HepG2 (cell line): Measurements from ENCODE around the gene E2F3. TPM values are rescaled to one million over a fixed set of nuclear protein-coding genes. Genes with fewer than 3 reads are reported as not detected.

Experiments
- ATAC-seq: fragments of 200-7000 bp; cut with Tn5 transposase; 3 replicates; pipeline ENCODE4 v1.9.1; 2020; ENCODE audit warnings: mild to moderate bottlenecking, moderate library complexity
- BruUV-seq: library from RNA; stranded (reverse); fragments of 400-500 nt; replicated peaks from 2 replicates; lab custom pipeline; 2021; lab: Mats Ljungman, UMichigan
- CTCF ChIA-PET: fragments of 300-600 bp; formaldehyde crosslinking; extraction: SDS; loops from one replicate; lab custom pipeline; 2021; ENCODE audit warnings: low total read pairs, inconsistent platforms, low intra/inter-chr PET ratio; lab: Yijun Ruan, JAX
- POLR2A ChIA-PET: fragments of 350-600 bp; sonication (Branson Sonifier 250); formaldehyde crosslinking; loops from one replicate; lab custom pipeline; 2020; ENCODE audit warnings: antibody characterized with exemption, inconsistent platforms; lab: Yijun Ruan, JAX
- DNase-seq: peaks from one replicate; pipeline ENCODE4 v3.0.0-alpha.2; 2015; ENCODE audit warnings: low spot score
- FAIRE-seq: peaks from 3 replicates; lab custom pipeline; 2011; peaks lifted over from hg19 to GRCh38; lab: Jason Lieb, UNC
- H2AFZ ChIP-seq: one replicate; pipeline ENCODE4 v1.6.1; 2011; ENCODE audit warnings: low read length, inconsistent platforms
- H3K27ac ChIP-seq: fragments of 300-600 bp; 3 replicates; pipeline ENCODE4 v1.8.0; 2011; ENCODE audit warnings: mixed run types, mild to moderate bottlenecking, mixed read lengths, low read length, inconsistent platforms; ENCODE audit not compliant: insufficient read depth; ENCODE audit errors: extremely low read length
- H3K27me3 ChIP-seq, 2 experiments: fragments of 200-600 bp in 1 of 2; 2 replicates in 1 of 2; 3 replicates in 1 of 2; pipeline versions ENCODE4 v1.6.0 to v1.8.0; 2011; ENCODE audit warnings: low read length in 2 of 2, mild to moderate bottlenecking in 2 of 2, moderate library complexity in 2 of 2, inconsistent platforms in 1 of 2; ENCODE audit not compliant: insufficient read depth in 2 of 2, control insufficient read depth in 1 of 2
- H3K36me3 ChIP-seq, 2 experiments: fragments of 200-600 bp in 1 of 2; replicated peaks in 1 of 2; 2 replicates in 1 of 2; 3 replicates in 1 of 2; pipeline versions ENCODE4 v1.5.1 to v1.8.0; 2011; ENCODE audit warnings: low read length in 2 of 2, inconsistent platforms in 1 of 2; ENCODE audit not compliant: insufficient read depth in 2 of 2, control insufficient read depth in 1 of 2
- H3K4me1 ChIP-seq: 2 replicates; pipeline ENCODE4 v1.5.1; 2012; ENCODE audit warnings: low read length, inconsistent platforms; ENCODE audit not compliant: insufficient read depth
- H3K4me2 ChIP-seq: 2 replicates; pipeline ENCODE4 v1.6.0; 2011; ENCODE audit warnings: low read depth, low read length, inconsistent platforms
- H3K4me3 ChIP-seq, 3 experiments: fragments of 200-600 bp in 1 of 3; sonication (generic), shearing (Covaris generic) in 1 of 3; replicated peaks in 1 of 3; 2 replicates each; pipeline ENCODE4 v1.5.1; 2011 to 2016; ENCODE audit warnings: low read length in 3 of 3, inconsistent platforms in 2 of 3, low read depth in 2 of 3, mild to moderate bottlenecking in 2 of 3, control low read depth in 1 of 3, mixed read lengths in 1 of 3; ENCODE audit not compliant: insufficient read depth in 1 of 3
- H3K79me2 ChIP-seq: one replicate; pipeline ENCODE4 v1.6.1; 2011; ENCODE audit warnings: low read length, inconsistent platforms; ENCODE audit not compliant: insufficient read depth
- H3K9ac ChIP-seq: 2 replicates; pipeline ENCODE4 v1.6.0; 2011; ENCODE audit warnings: mild to moderate bottlenecking, low read depth, low read length, inconsistent platforms; ENCODE audit not compliant: insufficient read depth
- H3K9me3 ChIP-seq: 2 replicates; pipeline ENCODE4 v1.5.1; 2012; ENCODE audit warnings: mild to moderate bottlenecking, low read length
- H4K20me1 ChIP-seq: 2 replicates; pipeline ENCODE4 v1.6.0; 2011; ENCODE audit warnings: inconsistent platforms, mild to moderate bottlenecking, low read length, moderate library complexity; ENCODE audit not compliant: insufficient read depth
- CBX2 ChIP-seq, 2 experiments: fragments of 200-600 bp in 1 of 2; sonication (generic); formaldehyde crosslinking in 1 of 2; IDR thresholded peaks; 2 replicates each; pipeline versions ENCODE4 v1.7.0 to v1.8.1; 2018 to 2022; ENCODE audit warnings: low read depth in 2 of 2, low read length in 1 of 2, mild to moderate bottlenecking in 1 of 2, missing genetic modification reagents in 1 of 2
- ELF3 ChIP-seq: IDR thresholded peaks from 2 replicates; pipeline ENCODE4 v1.6.1; 2016; ENCODE audit warnings: missing genetic modification reagents, missing compliant biosample characterization
- HNF1B ChIP-seq: sonication (generic); formaldehyde crosslinking; IDR thresholded peaks from 2 replicates; pipeline ENCODE4 v1.5.1; 2020; ENCODE audit warnings: mild to moderate bottlenecking, moderate library complexity, missing genetic modification reagents
- MAFF ChIP-seq: IDR thresholded peaks from 2 replicates; pipeline ENCODE4 v1.6.1; 2011; ENCODE audit warnings: low read depth, low read length, improper control_type of control experiment
- MED13 ChIP-seq: sonication (generic); formaldehyde crosslinking; IDR thresholded peaks from 2 replicates; pipeline ENCODE4 v1.5.0; 2020; ENCODE audit warnings: missing genetic modification reagents
- TEAD2 ChIP-seq: sonication (generic); formaldehyde crosslinking; IDR thresholded peaks from 2 replicates; pipeline ENCODE4 v1.9.0; 2021; ENCODE audit warnings: missing genetic modification reagents
- TGIF2 ChIP-seq: IDR thresholded peaks from 2 replicates; pipeline ENCODE4 v1.6.1; 2016; ENCODE audit warnings: control low read depth, missing compliant biosample characterization
- ZFY ChIP-seq: sonication (generic); formaldehyde crosslinking; IDR thresholded peaks from 2 replicates; pipeline ENCODE4 v1.4.0; 2020; ENCODE audit warnings: missing genetic modification reagents
- ZNF264 ChIP-seq: sonication (generic); formaldehyde crosslinking; IDR thresholded peaks from 2 replicates; pipeline ENCODE4 v1.4.0; 2020; ENCODE audit warnings: missing genetic modification reagents
- ZNF468 ChIP-seq: sonication (generic); formaldehyde crosslinking; IDR thresholded peaks from 2 replicates; pipeline ENCODE4 v1.8.0; 2022; ENCODE audit warnings: mild to moderate bottlenecking, moderate library complexity, missing genetic modification reagents
- ZNF589 ChIP-seq: sonication (generic); formaldehyde crosslinking; conservative IDR thresholded peaks from 2 replicates; pipeline ENCODE4 v1.8.0; 2022; ENCODE audit warnings: mild to moderate bottlenecking, moderate library complexity, missing genetic modification reagents
- ZNF629 ChIP-seq: sonication (generic); formaldehyde crosslinking; conservative IDR thresholded peaks from 2 replicates; pipeline ENCODE4 v1.5.0; 2020; ENCODE audit warnings: missing genetic modification reagents
- ZNF850 ChIP-seq: sonication (generic); formaldehyde crosslinking; conservative IDR thresholded peaks from 2 replicates; pipeline ENCODE4 v1.9.0; 2021; ENCODE audit warnings: mild to moderate bottlenecking, missing genetic modification reagents
- ZNF883 ChIP-seq: sonication (generic); formaldehyde crosslinking; IDR thresholded peaks from 2 replicates; pipeline ENCODE4 v1.5.1; 2020; ENCODE audit warnings: mild to moderate bottlenecking, missing genetic modification reagents; ENCODE audit errors: not compliant biosample characterization
- WGBS: methylation state at CpG from one replicate; pipeline ENCODE4 v1.1.6; 2017; ENCODE audit warnings: low lambda C conversion rate; 5-methylcytosine and 5-hydroxymethylcytosine counted together
- in situ Hi-C: cut with HindIII; loops from 2 replicates; pipeline ENCODE4 v1.10.0; 2017; ENCODE audit warnings: low pct_unique_long_range_greater_than_20kb; ENCODE audit not compliant: extremely low pct_ligation_motif_present
- intact Hi-C: fragments of 100-400 bp; cut with micrococcal nuclease; formaldehyde crosslinking; loops from one replicate; pipeline ENCODE4 v1.10.0; 2022; ENCODE audit not compliant: unreplicated experiment
- polyA plus RNA-seq, 8 experiments: library from polyadenylated mRNA; depleted of rRNA in 3 of 8; stranded (reverse) in 7 of 8; unstranded in 1 of 8; fragments of >200 nt; fragmentation: Illumina TruSeq in 4 of 8; extraction: Trizol in 4 of 8; gene quantifications; 2 replicates each; pipeline versions ENCODE4 v1.2.1 to v1.2.3, GENCODE V29; 2011 to 2016; ENCODE audit warnings: low read depth in 4 of 8, missing spikeins in 1 of 8, mixed read lengths in 1 of 8; ENCODE audit not compliant: insufficient read depth in 1 of 8
- total RNA-seq, 5 experiments: library from RNA; depleted of rRNA; stranded (reverse); fragments of >200 nt; fragmentation: Illumina TruSeq; extraction: Trizol; gene quantifications; 2 replicates each; pipeline ENCODE4 v1.2.3, GENCODE V29; 2016; ENCODE audit warnings: low read depth in 1 of 5
- TF ChIP-seq, protein P1 (sequence below): sonication (generic); formaldehyde crosslinking; IDR thresholded peaks from 2 replicates; pipeline ENCODE4; 2020; ENCODE audit warnings: missing genetic modification reagents, mild to moderate bottlenecking, borderline replicate concordance

Gene E2F3
- total and polyA plus RNA-seq, 2 of the 13 experiments (the other 11 are each of a cell fraction or from before 2014, with no cell fraction given), result 8.5 to 12.7 TPM

GRCh38 chr6:20411544-20411943, 9.9 kb downstream of the E2F3 start:
- POLR2A ChIA-PET, result no interaction called here
- no peak for FAIRE-seq

GRCh38 chr6:20411953-20412681, 10.4 kb downstream of the E2F3 start:
- in situ Hi-C loops, result no loop called here
- Histone ChIP-seq H2AFZ (no peak overlapping the region), H3K9me3 (no peaks in the 10 kb centered on the region), H3K4me3 (no peak overlapping the region), H3K36me3 (peaks cover 2 to 25% of the 10 kb centered on the region in 2 experiments; a peak in 4 of 5 replicates), H4K20me1 (peaks cover 19% of the 10 kb centered on the region), H3K4me1 (peaks cover 26% of the 10 kb centered on the region), H3K79me2 (peaks cover 98% of the 10 kb centered on the region), H3K27ac (no peak overlapping the region), H3K27me3 (no peaks in the 10 kb centered on the region), H3K9ac (no peak overlapping the region), H3K4me2 (no peak overlapping the region)
- WGBS, result 97% methylated on average over 12 of the region's 12 CpGs
- no TSS peak for BruUV-seq
- no peak for FAIRE-seq
- DNase-seq, result no peak
- ATAC-seq, result no peak
- CTCF ChIA-PET, result no interaction called here
- no peak for TF ChIP-seq ZNF468 (CRISPR knock-in tag)
- TF ChIP-seq ZNF883 (CRISPR knock-in tag), result no peak
- no peak for TF ChIP-seq MAFF
- TF ChIP-seq CBX2 (IDR thresholded peaks at IDR 0.05; ENCODE audit: low read depth, low read length), result no peak
- TF ChIP-seq CBX2 (CRISPR knock-in tag; IDR thresholded peaks at IDR 0.05; ENCODE audit: low read depth), result no peak
- TF ChIP-seq MED13 (CRISPR knock-in tag), result no peak
- TF ChIP-seq ZNF629 (CRISPR knock-in tag), result no peak
- TF ChIP-seq, protein P1, sequence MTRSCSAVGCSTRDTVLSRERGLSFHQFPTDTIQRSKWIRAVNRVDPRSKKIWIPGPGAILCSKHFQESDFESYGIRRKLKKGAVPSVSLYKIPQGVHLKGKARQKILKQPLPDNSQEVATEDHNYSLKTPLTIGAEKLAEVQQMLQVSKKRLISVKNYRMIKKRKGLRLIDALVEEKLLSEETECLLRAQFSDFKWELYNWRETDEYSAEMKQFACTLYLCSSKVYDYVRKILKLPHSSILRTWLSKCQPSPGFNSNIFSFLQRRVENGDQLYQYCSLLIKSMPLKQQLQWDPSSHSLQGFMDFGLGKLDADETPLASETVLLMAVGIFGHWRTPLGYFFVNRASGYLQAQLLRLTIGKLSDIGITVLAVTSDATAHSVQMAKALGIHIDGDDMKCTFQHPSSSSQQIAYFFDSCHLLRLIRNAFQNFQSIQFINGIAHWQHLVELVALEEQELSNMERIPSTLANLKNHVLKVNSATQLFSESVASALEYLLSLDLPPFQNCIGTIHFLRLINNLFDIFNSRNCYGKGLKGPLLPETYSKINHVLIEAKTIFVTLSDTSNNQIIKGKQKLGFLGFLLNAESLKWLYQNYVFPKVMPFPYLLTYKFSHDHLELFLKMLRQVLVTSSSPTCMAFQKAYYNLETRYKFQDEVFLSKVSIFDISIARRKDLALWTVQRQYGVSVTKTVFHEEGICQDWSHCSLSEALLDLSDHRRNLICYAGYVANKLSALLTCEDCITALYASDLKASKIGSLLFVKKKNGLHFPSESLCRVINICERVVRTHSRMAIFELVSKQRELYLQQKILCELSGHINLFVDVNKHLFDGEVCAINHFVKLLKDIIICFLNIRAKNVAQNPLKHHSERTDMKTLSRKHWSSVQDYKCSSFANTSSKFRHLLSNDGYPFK (CRISPR knock-in tag), result no peak
- no peak for TF ChIP-seq ZNF264
- TF ChIP-seq TEAD2, result no peak
- TF ChIP-seq, all 625 proteins: peak for 0
- intact Hi-C loops, result no loop called here
- POLR2A ChIA-PET, result no interaction called here

More at GRCh38 chr6:20411544-20411943, 9.9 kb downstream of the E2F3 start:
- Histone ChIP-seq H3K9me3 (no peaks in the 10 kb centered on the region), H3K9ac (no peak overlapping the region), H3K4me1 (peaks cover 22% of the 10 kb centered on the region), H2AFZ (no peak overlapping the region), H3K4me2 (no peak overlapping the region), H3K36me3 (peaks cover 3 to 27% of the 10 kb centered on the region in 2 experiments; a peak in 4 of 5 replicates), H3K27ac (no peak overlapping the region), H4K20me1 (peaks cover 17% of the 10 kb centered on the region), H3K27me3 (no peaks in the 10 kb centered on the region), H3K79me2 (peaks cover 98% of the 10 kb centered on the region), H3K4me3 (no peak overlapping the region)
- in situ Hi-C loops (no loop called here), intact Hi-C loops (no loop called here)
- CTCF ChIA-PET, result no interaction called here
- no peak for ATAC-seq
- no peak for DNase-seq
- WGBS, result over 99% methylated on average over 8 of the region's 8 CpGs
- no peak for TF ChIP-seq ZNF850 (CRISPR knock-in tag)
- no peak for TF ChIP-seq TGIF2
- no peak for TF ChIP-seq ELF3 (CRISPR knock-in tag)
- TF ChIP-seq HNF1B, result no peak
- TF ChIP-seq ZFY (CRISPR knock-in tag), result no peak
- TF ChIP-seq ZNF589 (CRISPR knock-in tag), result no peak
- no TSS peak for BruUV-seq
